Activated naive CD4-positive, alpha-beta T cell treated with anti-CD3 and anti-CD28 coated beads, Interleukin-2, amount 50 U/mL, for 24 hours (primary cell): ENCODE measurements around the gene RSL1D1.
"Not testable (repeated sequence)": the region's sequence is repeated elsewhere in the genome, so short reads cannot be mapped to it uniquely, and the experiment has no call there.

Source experiments
- H3K27ac Mint-ChIP-seq: one replicate; pipeline ENCODE4 v1.8.0; 2021; ENCODE audit warnings: mild to moderate bottlenecking, mixed read lengths
- H3K27me3 Mint-ChIP-seq: one replicate; pipeline ENCODE4 v1.8.0; 2021; ENCODE audit warnings: mixed read lengths
- H3K36me3 Mint-ChIP-seq: one replicate; pipeline ENCODE4 v1.8.0; 2021; ENCODE audit warnings: mixed read lengths
- H3K4me1 Mint-ChIP-seq: one replicate; pipeline ENCODE4 v1.8.0; 2021; ENCODE audit warnings: mixed read lengths
- H3K4me3 Mint-ChIP-seq: one replicate; pipeline ENCODE4 v1.8.0; 2021; ENCODE audit warnings: mild to moderate bottlenecking, mixed read lengths
- H3K9me3 Mint-ChIP-seq: one replicate; pipeline ENCODE4 v1.8.0; 2021; ENCODE audit warnings: mixed read lengths

The RSL1D1 gene

GRCh38 chr16:11795887-11796226 is 55.5 kb downstream of the RSL1D1 start:
- Mint-ChIP-seq H3K27me3 (no peaks in the 10 kb centered on the region), H3K4me3 (peak overlapping the region; percentile 83), H3K27ac (peak overlapping the region; percentile 93), H3K9me3 (no peaks in the 10 kb centered on the region), H3K4me1 (peaks cover 85% of the 10 kb centered on the region), H3K36me3 (peaks cover 10% of the 10 kb centered on the region)

GRCh38 chr16:11794996-11795886 is 56.1 kb downstream of the RSL1D1 start:
- H3K9me3 Mint-ChIP-seq = no peaks in the 10 kb centered on the region
- H3K4me3 Mint-ChIP-seq = peak overlapping the region; percentile 83
- H3K27me3 Mint-ChIP-seq = no peaks in the 10 kb centered on the region
- peaks cover 11% of the 10 kb centered on the region for H3K36me3 Mint-ChIP-seq
- peak overlapping the region; percentile 93 for H3K27ac Mint-ChIP-seq
- H3K4me1 Mint-ChIP-seq = peaks cover 83% of the 10 kb centered on the region

GRCh38 chr16:11794447-11794846 is 56.9 kb downstream of the RSL1D1 start:
- H3K36me3 Mint-ChIP-seq = peaks cover 13% of the 10 kb centered on the region
- peak overlapping the region; percentile 93 for H3K27ac Mint-ChIP-seq
- H3K4me3 Mint-ChIP-seq = peak overlapping the region; percentile 83
- no peaks in the 10 kb centered on the region for H3K27me3 Mint-ChIP-seq
- peaks cover 80% of the 10 kb centered on the region for H3K4me1 Mint-ChIP-seq
- H3K9me3 Mint-ChIP-seq = no peaks in the 10 kb centered on the region

- no peaks in the 10 kb centered on the region for H3K9me3 Mint-ChIP-seq
- peaks cover 77% of the 10 kb centered on the region for H3K4me1 Mint-ChIP-seq
- peak overlapping the region; percentile 93 for H3K27ac Mint-ChIP-seq
- H3K36me3 Mint-ChIP-seq = peaks cover 13% of the 10 kb centered on the region
- H3K27me3 Mint-ChIP-seq = no peaks in the 10 kb centered on the region
- peak overlapping the region; percentile 83 for H3K4me3 Mint-ChIP-seq
Observed at GRCh38 chr16:11793840-11794239, 57.5 kb downstream of the RSL1D1 start.

GRCh38 chr16:11792410-11793241 is 58.7 kb downstream of the RSL1D1 start:
- Mint-ChIP-seq H3K36me3 (peaks cover 17% of the 10 kb centered on the region), H3K4me1 (peaks cover 75% of the 10 kb centered on the region), H3K27me3 (no peaks in the 10 kb centered on the region), H3K27ac (peak overlapping the region; percentile 86), H3K9me3 (no peaks in the 10 kb centered on the region), H3K4me3 (peak overlapping the region; percentile 69)

- Mint-ChIP-seq H3K4me1 (peaks cover 88% of the 10 kb centered on the region), H3K36me3 (peaks cover 17% of the 10 kb centered on the region), H3K4me3 (no peak overlapping the region), H3K27me3 (no peaks in the 10 kb centered on the region), H3K9me3 (no peaks in the 10 kb centered on the region), H3K27ac (peak overlapping the region; percentile 80)
Observed at GRCh38 chr16:11791144-11791828, 60.1 kb downstream of the RSL1D1 start.

GRCh38 chr16:11788914-11789313 is 62.4 kb downstream of the RSL1D1 start:
- Mint-ChIP-seq H3K4me3 (no peak overlapping the region), H3K27me3 (no peaks in the 10 kb centered on the region), H3K4me1 (peaks cover 79% of the 10 kb centered on the region), H3K27ac (no peak overlapping the region), H3K9me3 (no peaks in the 10 kb centered on the region), H3K36me3 (peaks cover 8% of the 10 kb centered on the region)

GRCh38 chr16:11784980-11785599 is 66.3 kb downstream of the RSL1D1 start:
- H3K4me1 Mint-ChIP-seq = peaks cover 76% of the 10 kb centered on the region
- H3K27ac Mint-ChIP-seq, H3K27me3 Mint-ChIP-seq, H3K36me3 Mint-ChIP-seq, H3K4me3 Mint-ChIP-seq, H3K9me3 Mint-ChIP-seq: not testable (repeated sequence)

GRCh38 chr16:11784381-11784780 is 67.0 kb downstream of the RSL1D1 start:
- Mint-ChIP-seq H3K4me3 (peak overlapping the region; percentile 23), H3K4me1 (peaks cover 72% of the 10 kb centered on the region)
- H3K27me3 Mint-ChIP-seq, H3K36me3 Mint-ChIP-seq, H3K9me3 Mint-ChIP-seq, H3K27ac Mint-ChIP-seq: not testable (repeated sequence)

GRCh38 chr16:11784038-11784369 is 67.3 kb downstream of the RSL1D1 start:
- Mint-ChIP-seq H3K36me3 (peaks cover 8% of the 10 kb centered on the region), H3K27ac (peak overlapping the region; percentile 100), H3K27me3 (no peaks in the 10 kb centered on the region), H3K4me1 (peaks cover 71% of the 10 kb centered on the region), H3K9me3 (no peaks in the 10 kb centered on the region), H3K4me3 (peak overlapping the region; percentile 89)
